ENCODE data around the gene PRDM16.

- no peak for TF ChIP-seq CTCF (IDR thresholded peaks at IDR 0.05)
- TF ChIP-seq POLR2A (IDR thresholded peaks at IDR 0.05) = no peak
Measured at GRCh38 chr1:3101124-3101939, 32.3 kb downstream of the PRDM16 start.
